SH-SY5Y (cell line): ENCODE results near the gene TRIO.

ENCODE experiments used
- GATA2 ChIP-seq: IDR thresholded peaks from 2 replicates; pipeline ENCODE4 v1.6.1; 2011; ENCODE audit warnings: mild to moderate bottlenecking, low read depth, low read length
- GATA3 ChIP-seq: IDR thresholded peaks from 2 replicates; pipeline ENCODE4 v1.6.1; 2011; ENCODE audit warnings: low read depth, mild to moderate bottlenecking, low read length, moderate library complexity

DNA sequence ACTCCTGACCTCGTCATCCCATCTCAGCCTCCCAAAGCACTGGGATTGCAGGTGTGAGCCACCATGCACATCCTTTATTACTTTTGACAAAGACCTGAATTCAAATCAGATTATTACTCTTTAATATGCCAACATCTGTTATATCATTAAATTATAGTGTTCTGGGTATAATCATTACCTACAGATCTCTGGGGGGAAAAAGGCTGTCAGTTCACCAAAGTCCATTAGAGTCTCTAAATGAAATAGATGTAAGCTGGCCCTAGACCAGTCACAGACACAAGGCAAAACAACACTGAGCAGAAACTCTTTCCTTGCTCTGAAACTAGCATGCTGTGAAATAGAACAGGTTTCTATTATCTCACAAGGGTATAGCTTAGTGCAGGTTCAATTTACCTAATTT lies 21.6 kb upstream of the TRIO start:
- TF ChIP-seq GATA2, result 0 out of 2 replicates have a peak, but pooled peaks have one; percentile 5
- TF ChIP-seq GATA3, result no peak
